C1 segment of cervical spinal cord (tissue), 14 donors: ENCODE data around the gene CAPZB.
"Not testable (repeated sequence)": the region's sequence is repeated elsewhere in the genome, so short reads cannot be mapped to it uniquely, and the experiment has no call there.

Experiments used
- DNase-seq, 14 donors: peaks; one replicate each; lab custom pipeline; 2025; lab: John Stamatoyannopoulos, UW

CAPZB gene

GRCh38 chr1:19497443-19497842 lies 12.1 kb upstream of the CAPZB start:
- DNase-seq: not testable (repeated sequence)

GRCh38 chr1:19496527-19496874 lies 11.2 kb upstream of the CAPZB start:
- no peak for DNase-seq

- DNase-seq: no peak
Measured at GRCh38 chr1:19495799-19496526, 10.6 kb upstream of the CAPZB start.

- DNase-seq: no peak
Measured at GRCh38 chr1:19495000-19495656, 9.8 kb upstream of the CAPZB start.

GRCh38 chr1:19493547-19493946 lies 8.2 kb upstream of the CAPZB start:
- DNase-seq: no peak

GRCh38 chr1:19489996-19490395 lies 4.7 kb upstream of the CAPZB start:
- no peak for DNase-seq

GRCh38 chr1:19488136-19488535 lies 2.8 kb upstream of the CAPZB start:
- no peak for DNase-seq

- peak in 2 of 14 donors; percentile 34 to 54 for DNase-seq
Measured at GRCh38 chr1:19484798-19485361, 459 bp downstream of the CAPZB start.

GRCh38 chr1:19484338-19484797 lies 971 bp downstream of the CAPZB start:
- no peak for DNase-seq

GRCh38 chr1:19483691-19484090 lies 1.6 kb downstream of the CAPZB start:
- DNase-seq: no peak

GRCh38 chr1:19483261-19483660 lies 2.1 kb downstream of the CAPZB start:
- no peak for DNase-seq

- no peak for DNase-seq
Measured at GRCh38 chr1:19481826-19482398, 3.4 kb downstream of the CAPZB start.

GRCh38 chr1:19480282-19480681 lies 5.1 kb downstream of the CAPZB start:
- no peak for DNase-seq

GRCh38 chr1:19479351-19480120 lies 5.8 kb downstream of the CAPZB start:
- DNase-seq: no peak

GRCh38 chr1:19478322-19478721 lies 7.0 kb downstream of the CAPZB start:
- no peak for DNase-seq

GRCh38 chr1:19477284-19478249 lies 7.8 kb downstream of the CAPZB start:
- DNase-seq: peak in 1 of 14 donors; percentile 38

- no peak for DNase-seq
Measured at GRCh38 chr1:19476450-19477190, 8.7 kb downstream of the CAPZB start.

GRCh38 chr1:19475296-19475695 lies 10.0 kb downstream of the CAPZB start:
- DNase-seq: no peak

GRCh38 chr1:19472174-19472573 lies 13.2 kb downstream of the CAPZB start:
- no peak for DNase-seq

- no peak for DNase-seq
Measured at GRCh38 chr1:19469004-19469403, 16.3 kb downstream of the CAPZB start.
